NCI-H146 treated with DMSO at 0.1 percent for 48 hours (cell line): Measurements from ENCODE around the gene TNFRSF19.

Experiments used
- DNase-seq: peaks from one replicate; lab custom pipeline; 2025; ENCODE audit not compliant: unreplicated experiment; lab: John Stamatoyannopoulos, UW

The TNFRSF19 gene

DNA sequence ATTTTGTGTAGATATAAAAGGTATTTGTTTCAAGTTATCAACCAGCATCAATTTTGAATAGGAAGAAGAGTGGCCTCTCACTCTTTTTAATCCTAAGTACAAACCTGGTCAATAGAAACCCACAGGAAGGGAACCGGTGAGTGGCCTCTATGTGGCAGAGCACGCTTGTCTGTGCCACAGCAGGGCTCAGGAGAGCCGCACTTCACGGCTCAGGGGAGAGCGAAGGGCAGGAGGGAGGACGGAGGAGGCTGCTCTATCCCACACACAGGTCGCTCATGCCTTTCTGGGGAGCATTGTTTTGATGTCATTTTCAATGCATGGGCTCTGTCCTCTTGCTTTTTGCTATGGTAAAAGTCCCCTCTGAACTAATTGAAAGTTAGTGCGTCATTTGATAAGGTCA, 57.2 kb downstream of the TNFRSF19 start:
- DNase-seq = no peak

DNA sequence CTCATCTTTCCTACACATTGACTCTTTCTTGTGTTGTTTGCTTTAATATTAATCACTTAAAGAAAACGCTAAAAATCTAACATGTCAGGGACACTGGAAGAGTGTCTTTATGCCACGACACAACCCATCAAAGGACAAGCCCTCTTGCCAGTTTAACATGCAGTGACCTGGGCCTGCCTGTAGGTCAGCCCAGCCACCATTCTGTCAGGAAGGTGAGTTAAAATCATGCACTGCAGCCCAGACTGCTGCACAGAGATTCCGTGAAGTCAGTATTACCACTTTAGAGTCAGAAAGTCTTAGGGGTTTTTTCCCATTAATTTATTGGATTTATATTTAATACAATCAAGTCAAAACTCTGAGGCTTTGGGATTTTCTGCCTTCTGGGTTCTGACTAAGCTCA, 58.0 kb downstream of the TNFRSF19 start:
- no peak for DNase-seq

DNA sequence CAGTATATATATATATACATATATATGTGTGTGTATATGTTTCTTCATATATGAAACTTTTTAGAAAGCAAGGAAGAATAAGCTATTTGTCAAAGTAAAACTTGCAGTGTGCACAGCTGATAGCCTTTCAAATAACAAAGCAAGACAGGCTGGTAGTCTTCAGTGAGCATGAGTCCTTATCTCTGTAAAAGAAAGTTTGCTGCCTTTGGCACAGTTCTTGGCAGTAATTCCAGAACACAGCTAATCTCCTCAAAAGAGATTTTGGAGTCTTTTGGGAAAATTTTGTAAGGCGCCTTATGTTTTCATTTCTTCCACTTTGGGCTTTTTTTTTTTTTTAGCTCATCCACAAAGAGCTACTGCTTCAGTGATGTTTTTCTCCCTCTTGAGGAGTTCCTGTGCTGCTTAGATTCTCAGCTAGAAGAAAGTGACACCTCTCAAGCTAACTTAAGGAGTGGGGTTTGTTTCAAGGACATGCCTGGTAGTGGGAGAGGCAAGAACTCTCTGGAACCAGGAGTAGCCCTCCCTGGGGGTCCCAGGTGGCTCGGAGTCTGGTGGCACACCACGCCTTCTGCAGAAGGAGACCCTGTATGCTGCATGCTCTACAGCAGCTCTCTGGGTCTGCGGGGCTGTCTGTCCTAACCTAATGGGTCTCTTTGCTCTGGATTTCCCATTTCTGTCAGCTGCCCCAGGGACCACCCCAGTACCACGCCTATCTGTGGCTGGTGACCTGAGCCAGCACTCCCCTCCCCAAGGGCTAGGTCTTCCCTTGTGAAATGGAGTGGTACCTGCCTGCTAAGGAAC, 58.8 kb downstream of the TNFRSF19 start:
- DNase-seq = no peak

DNA sequence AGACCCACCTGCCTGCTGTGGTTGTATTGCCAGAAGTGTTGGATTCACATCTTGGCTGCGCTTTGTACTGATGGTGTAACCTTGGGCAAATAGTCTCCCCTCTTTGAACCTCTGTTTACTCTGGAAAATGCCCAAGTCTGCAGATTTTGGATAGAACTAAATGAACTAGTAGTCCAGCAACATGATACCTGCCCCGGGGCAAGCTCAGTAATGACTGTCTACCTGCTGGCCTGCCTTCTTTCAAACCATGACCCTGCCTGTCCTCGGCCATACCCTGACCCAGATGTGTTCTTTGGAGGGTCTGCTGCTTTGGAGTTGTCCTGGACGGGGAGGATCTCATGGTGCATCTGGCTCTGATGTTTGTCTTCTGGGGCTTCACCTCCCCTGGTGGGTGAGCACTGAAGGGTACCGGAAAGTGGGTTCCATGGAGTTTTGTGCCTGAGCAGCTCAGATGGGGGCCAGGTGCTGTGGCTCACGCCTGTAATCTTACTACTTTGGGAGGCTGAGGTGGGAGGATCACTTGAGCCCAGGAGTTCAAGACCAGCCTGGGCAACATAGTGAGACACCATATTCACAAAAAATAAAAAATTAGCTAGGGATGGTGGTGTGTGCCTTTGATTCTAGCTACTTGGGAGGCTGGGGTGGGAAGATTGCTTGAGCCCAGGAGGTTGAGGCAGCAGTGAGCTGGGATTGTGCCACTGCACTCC, 59.5 kb downstream of the TNFRSF19 start:
- DNase-seq = no peak

DNA sequence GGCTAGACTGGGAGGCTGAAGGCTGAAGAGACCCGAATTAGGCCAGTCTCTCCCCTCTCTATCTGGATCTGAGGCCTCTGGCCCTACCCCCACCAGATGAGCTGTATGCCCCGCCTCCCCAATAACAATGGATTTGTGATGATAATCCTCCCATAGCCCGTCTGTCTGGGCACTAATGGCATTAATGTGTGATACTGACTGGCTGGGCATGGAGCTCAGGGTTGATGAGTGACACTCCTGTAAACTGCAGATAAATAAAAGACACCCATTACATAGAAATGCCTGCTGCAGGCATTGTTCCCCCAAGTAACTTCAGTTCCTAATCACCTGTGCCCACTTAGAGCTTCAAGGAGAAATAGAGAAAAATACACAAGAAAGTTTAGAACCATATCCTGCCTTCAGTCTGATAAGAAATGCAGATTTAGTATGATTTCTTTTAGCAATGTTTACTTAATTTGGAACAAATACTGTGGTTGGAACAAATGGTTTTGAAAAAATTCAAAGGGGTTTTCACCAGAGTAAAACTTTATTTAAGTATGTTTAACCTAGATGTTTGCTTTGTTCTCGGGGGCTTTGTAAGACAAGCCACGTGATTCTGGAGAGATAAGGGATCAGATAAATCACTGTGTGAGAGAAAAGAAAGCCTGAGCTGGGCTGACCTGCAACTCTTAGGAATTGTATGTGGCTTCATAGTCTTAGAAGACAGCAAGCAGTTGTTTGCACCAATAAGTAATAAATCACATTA, 60.3 kb downstream of the TNFRSF19 start:
- peak; percentile 22 for DNase-seq

DNA sequence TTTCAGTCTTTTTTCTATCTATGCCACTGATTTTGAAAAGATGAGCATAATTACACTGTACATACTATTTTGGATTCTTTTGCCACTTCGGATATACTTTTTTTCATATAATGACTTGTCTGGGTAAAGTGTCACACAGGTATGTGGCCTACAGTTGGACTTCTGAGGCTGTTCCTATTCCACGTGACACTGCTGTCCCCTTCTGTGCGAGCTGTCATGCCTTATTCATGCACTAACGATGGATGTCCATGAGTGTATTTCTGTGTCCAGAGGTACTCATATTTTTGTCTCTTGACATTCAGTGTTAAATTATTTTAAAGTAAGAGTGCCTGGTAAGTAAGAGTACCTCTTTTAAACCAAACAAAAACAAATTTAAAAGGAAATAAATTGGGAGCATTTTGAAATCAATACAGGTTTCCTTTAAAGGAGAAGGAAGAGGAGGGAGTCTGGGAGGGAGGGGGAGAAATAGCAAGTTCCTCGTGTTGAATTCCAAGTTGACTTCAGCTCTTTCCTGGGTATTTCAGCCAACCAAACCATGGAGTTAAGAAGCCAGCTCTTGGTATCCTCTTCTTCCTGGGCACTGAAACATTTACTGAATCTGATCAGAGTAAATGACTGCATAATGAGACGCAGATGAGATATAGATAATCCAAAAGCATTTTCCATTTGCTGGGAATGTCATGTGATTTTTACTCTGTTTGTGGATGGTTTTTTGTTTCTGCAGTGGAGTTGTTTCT, 61.3 kb downstream of the TNFRSF19 start:
- no peak for DNase-seq

DNA sequence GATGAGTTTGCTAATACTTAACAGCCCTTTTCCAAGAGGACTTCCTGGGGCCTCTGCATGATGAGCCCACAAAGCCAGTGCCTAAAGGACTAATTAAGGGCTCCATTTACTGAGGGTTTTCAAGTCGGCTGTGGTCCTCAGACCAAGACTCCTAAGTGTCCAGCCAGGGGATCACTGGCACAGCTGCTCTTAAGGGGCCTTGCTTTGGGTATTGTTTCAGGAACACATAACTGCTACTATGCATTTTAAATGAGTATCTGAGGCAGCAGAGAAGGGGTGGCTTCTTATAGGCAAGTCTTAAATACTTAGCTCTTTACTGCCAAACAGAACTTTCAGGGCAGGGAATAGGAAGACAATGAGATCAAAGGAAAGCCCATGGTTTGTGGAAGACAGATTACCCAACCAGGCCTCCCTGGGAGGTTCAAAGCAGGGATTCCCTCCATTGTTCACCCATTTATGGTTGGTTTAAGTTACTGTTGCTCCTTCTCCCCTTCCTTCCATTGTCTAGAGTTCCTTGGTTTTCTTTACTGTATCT, 61.9 kb downstream of the TNFRSF19 start:
- DNase-seq = no peak

DNA sequence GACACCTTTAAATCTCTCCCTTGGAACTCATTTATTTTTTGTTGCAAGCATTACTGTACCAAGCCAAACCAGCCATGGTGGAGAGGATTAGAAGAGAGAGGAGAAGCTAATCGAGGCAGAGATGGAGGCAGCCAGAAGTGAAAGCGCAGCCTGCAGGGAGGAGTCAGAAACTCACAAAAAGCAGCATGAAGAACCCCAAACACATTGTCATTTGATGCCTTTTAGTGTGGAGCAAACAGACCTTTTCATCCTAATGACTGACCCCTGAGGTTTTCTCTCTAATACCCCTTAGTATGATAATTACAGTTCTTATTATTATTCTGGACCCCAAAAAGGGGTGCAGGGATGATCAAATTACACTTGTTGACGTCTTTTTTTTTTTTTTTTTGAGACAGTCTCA, 62.5 kb downstream of the TNFRSF19 start:
- DNase-seq = peak; percentile 58

DNA sequence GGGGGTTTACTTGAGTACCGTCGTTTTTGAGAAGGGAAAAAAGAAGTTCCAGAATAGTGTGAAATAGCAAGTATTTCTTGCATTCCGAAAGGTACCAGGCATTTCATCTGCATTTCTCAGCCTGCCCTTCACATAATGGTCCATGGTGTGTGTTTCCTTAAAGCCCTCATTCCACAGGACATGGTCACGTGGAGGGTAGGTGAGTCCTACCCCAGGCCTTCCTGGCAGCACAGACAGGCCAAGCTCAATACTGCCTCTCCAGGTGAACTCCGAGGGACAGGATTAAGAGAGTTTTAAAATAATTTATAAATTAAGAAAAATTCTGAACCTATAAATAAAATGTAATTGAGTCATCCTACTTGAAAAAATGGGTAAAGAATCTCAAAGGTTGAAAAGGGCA, 64.7 kb downstream of the TNFRSF19 start:
- DNase-seq = no peak

DNA sequence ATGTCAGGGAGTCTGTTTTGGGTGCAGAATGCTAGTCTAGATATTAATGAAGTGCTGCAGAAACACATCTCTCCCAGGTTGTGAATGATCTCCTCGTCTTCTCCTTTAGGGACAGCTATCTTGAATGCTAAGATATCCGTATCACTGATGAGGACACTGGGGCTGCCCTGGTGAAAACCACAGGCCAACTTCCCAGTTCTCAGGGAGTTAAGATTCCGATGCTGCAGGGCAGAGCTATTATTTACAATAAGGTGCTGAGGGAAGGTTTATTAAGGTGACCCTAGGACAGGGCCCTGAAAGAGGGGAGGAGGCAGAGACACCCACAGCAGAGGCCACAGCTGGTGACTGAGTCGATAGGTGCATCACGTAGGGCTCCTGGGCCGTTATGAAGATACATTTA, 66.1 kb downstream of the TNFRSF19 start:
- no peak for DNase-seq

DNA sequence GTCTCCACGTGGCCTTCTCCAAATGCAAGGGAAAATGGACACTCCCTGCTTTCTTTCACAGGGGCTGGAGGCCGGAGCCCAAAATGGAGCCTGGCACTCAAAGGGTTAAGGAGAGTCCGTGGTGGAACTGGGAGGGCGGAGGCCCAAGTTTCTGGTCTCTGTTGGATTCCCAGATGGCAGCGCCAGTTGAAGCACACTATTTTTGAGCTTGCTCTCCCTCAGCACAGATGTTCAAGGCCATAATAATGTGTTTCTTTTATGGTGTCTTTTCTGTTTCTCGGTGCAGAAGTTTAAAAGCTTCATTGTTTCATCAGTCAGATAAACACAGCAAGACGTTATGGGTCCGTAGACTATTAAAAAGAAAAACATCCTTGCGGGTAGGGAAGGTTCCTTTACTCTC, 67.6 kb downstream of the TNFRSF19 start:
- DNase-seq = no peak

DNA sequence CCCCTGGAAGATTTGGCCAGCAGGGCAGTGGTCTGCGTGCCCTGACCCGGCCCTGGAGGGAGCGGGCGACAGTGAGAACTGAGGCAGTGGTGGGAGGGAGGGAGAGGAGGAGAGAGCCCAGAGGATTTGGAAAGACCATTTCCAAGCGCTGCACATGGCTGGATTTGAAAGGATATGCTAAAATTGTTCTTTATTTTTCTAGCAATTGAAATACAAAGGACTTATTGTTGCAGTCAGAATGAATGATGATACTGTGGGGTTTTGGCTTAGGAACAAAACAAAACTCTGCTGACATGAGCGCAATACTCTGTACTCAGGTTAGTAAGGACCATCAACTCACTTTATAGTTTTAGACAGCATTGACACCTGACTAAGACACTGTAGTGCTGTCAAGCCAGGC, 69.5 kb downstream of the TNFRSF19 start:
- DNase-seq = no peak

DNA sequence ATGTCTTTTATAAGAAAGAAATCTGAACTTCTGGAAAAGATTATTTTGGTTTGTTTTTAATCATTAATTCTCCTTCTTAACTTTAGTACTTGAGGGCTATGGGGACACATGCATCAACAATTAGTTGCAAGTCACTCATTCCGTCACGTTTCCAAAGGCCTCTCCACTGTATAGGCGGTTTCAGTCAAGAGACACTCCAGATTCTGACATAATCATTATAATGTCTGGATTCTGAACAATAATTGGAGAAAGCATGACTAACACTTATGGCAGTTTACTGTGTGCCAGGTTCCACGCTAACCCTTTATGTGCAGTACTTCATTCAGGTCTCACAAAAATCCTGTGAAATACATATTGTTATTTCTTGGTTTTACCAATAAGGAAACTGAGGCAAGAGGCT, 71.9 kb downstream of the TNFRSF19 start:
- DNase-seq = no peak

DNA sequence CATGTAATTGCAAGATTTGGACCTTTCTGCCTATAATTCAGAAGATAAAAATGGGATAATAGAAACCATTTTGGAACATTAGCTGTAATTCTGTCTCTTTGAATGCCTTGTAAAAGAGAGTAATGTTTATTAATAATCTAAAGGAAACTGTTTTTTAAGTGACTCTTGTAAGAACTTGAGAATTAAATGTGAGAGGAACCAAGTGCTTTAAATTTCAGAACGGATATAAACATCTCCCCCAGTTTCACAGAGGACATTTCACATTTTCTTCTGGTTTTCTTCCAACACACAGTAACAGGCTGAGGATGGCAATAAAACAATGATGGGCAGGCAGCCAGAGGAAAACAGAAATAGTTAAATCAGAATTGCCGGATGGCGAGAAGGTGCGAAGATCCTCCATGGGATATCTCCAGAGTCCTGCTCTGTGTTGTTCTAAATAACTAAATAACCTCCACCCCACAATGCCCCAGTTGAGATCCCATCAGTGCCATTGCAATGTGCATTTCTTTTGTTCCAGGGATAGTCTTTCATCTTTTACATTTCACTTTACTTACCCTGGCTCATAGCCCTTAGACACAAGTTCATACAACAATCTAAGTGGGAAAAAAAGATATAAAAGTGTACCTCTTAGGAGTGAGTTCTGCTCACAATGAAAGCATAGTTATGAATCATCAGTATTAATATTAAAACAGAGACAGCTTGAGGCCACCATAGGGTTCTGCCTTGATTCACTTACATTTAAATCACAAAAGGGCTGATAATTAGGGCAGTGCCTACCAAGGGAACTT, 73.3 kb downstream of the TNFRSF19 start:
- no peak for DNase-seq

DNA sequence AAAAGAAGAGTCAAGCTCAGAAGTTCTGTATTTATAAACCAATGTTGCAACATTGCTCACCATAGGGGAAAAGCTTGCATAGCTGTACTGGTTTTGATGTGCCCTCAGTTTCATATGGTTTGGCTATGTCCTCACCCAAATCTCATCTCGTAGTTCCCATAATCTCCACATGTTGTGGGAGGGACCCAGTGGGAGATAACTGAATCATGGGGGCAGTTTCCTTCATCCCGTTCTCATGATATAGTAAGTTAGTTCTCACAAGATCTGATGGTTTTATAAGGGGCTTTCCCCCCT, 73.9 kb downstream of the TNFRSF19 start:
- DNase-seq = no peak

DNA sequence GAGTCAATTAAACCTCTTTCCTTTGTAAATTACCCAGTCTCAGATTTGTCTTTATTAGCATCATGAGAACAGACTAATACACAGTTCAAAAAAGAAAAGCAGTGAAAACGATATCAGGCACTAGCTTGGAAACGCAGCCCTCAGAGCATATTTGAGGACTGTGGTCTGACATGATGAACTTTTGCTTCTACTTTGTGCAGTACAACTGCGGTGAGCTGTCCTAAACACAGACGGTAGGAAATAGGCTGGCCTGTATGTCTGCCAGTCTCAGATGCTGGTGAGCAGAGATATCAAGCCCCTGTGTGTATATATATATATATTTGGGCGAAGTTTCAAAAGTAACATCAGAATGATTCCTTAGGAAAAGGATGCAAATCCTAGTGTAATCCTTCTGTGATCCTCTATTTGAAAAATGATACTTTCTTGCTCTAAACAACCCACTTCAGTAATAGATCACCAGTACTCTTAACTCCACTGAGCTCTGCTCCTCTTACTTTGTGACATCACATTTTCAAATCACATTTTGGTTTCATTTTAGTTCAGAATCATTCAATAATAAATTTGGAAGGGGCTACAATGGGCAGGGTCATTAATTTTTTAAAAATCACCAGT, 74.4 kb downstream of the TNFRSF19 start:
- no peak for DNase-seq

DNA sequence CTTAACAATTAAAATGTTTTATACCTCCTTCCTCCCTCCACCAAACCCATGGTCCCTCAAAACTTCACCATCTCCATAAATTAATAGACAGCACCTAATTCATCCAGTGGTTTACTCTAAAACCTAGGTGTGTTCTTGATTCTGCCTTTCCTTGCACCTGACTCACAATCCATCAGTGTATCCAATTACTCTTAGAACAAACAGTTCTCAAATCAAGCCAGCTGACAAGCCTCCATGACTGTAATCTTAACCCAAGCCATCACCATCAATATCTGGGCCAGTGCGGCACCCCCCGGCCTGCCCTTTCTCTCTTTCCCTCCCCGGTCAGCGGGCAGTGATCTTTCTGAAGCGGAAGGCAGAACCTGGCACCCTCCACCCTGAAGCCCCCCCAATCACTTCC, 75.6 kb downstream of the TNFRSF19 start:
- no peak for DNase-seq

DNA sequence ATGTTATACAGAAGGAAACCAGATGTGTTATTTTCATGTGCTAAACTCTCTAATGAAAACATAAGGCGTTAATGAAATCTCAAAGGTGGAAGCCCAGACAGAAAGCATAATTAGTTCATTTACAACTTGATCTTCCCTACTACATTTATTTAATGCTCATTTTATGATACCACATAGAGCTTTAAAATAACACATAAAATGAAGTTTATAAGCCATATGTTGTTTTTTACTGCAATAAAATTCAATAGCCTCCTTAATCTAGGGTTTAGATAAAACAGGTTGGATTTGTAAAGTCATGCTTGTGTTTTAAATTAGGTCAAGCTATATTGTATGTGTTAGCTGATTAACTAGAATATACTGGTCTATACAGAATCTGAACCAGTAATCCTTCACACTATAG, 81.2 kb downstream of the TNFRSF19 start:
- no peak for DNase-seq

DNA sequence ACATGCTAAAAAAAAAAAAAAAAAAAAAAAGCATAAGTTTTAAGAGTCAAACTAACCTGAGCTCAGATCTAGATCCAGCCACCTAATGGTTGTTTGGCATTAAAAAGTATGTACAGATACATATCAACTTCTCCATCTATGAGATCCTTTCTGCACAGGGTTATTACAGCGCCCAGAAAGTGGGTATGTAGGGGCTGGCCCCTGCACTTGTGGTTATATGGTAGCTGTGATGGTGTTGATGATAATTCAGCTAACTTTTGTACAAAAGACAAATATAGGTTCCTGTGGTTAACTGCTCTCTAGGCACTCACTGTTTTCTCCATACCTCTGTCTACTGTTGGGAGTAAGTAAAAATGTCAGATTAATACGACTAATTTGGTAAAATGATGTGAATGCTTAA, 81.7 kb downstream of the TNFRSF19 start:
- DNase-seq = no peak
